ENCODE data around the gene UPF1. TPM values are rescaled to one million over a fixed set of nuclear protein-coding genes. Genes with fewer than 3 reads are reported as not detected.

The UPF1 gene
- total RNA-seq, 1 donor from 2014 or later: 76.5 TPM

- H3K4me1 Mint-ChIP-seq (ENCODE audit: unreplicated experiment): peaks cover 62% of the 10 kb centered on the region
- no peaks in the 10 kb centered on the region for H3K27me3 Mint-ChIP-seq
Observed at GRCh38 chr19:18847549-18848463, 16.0 kb downstream of the UPF1 start.

DNA sequence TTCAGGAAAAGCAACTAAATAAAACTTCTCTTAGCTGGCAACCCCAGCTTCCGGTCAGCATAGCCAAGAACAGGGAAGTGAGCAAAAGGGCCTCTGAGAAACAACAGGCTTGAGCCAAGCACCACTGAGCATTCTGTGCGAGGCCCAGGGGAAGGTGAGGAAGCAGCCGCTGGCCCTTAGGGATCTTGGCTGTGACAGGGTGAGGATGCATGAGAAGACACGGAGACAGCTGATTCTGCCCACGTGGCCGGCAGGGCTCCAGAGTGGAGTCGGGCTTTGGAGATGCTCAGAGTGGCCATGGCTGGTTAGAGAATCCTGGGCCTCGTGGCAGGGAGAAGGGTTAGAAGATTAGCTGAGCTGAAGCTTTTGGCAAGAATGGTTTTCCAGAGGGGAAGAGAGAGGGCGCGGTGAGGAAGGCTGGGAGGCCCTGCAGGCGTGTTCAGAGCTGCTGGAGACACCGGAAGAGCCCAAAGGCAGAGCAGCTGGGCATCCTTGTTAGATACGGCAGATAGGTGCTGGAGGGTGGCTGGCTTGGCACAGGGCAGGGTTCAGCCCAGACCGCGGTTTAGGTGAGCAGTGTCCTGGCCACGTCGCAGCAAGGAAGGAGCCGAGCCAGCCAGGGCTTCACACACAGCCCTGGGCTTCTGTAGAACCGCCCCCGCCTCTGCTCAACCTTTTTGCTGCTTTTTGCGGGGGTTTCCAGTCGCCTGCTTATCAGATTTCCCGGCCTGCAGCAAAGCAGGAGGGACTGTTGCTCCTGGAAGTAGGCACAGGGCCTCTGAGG lies 17.3 kb downstream of the UPF1 start:
- Mint-ChIP-seq H3K9me3 (no peaks in the 10 kb centered on the region), H3K36me3 (peaks cover 7% of the 10 kb centered on the region), H3K27me3 (no peaks in the 10 kb centered on the region), H3K4me3 (peak overlapping the region; percentile 65), H3K27ac (peak overlapping the region; percentile 71), H3K4me1 (ENCODE audit: unreplicated experiment) (peaks cover 55% of the 10 kb centered on the region)
- DNase-seq (ENCODE audit: extremely low spot score, unreplicated experiment): no peak
- no peak for TF ChIP-seq CTCF (conservative IDR thresholded peaks at IDR 0.05)

More at GRCh38 chr19:18847549-18848463, 16.0 kb downstream of the UPF1 start:
- no peaks in the 10 kb centered on the region for H3K9me3 Mint-ChIP-seq
- peak; percentile 12 for TF ChIP-seq CTCF (conservative IDR thresholded peaks at IDR 0.05)
- no peaks in the 10 kb centered on the region for H3K36me3 Mint-ChIP-seq
- H3K27ac Mint-ChIP-seq: peak overlapping the region; percentile 68
- DNase-seq (ENCODE audit: extremely low spot score, unreplicated experiment): no peak
- no peak overlapping the region for H3K4me3 Mint-ChIP-seq

DNA sequence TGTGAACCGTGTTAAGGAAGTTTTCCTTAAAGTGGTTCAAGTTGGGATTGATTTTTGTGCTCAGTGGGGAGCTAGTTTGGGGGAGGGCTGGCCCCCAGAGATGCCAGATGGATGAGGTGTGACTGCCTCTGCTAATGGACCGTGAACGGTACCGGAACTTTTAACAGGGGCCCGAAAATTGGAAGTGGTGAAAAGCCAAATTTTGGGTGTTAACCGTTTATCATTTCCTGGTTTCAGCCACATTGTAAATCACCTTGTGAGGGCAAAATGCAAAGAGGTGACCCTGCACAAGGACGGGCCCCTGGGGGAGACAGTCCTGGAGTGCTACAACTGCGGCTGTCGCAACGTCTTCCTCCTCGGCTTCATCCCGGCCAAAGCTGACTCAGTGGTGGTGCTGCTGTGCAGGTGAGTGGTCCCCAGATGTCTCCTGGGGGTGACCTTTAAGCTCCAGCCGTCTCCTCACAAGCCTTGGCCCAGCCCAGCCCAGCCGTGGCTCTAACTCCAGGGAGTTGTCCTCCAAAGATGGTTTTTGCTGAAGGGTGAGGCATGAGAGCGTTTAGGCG lies 18.2 kb downstream of the UPF1 start:
- Mint-ChIP-seq H3K27ac (peak overlapping the region; percentile 71), H3K9me3 (no peaks in the 10 kb centered on the region), H3K27me3 (no peaks in the 10 kb centered on the region), H3K4me3 (peak overlapping the region; percentile 65), H3K4me1 (ENCODE audit: unreplicated experiment) (peaks cover 55% of the 10 kb centered on the region), H3K36me3 (peaks cover 7% of the 10 kb centered on the region)
- no peak for DNase-seq (ENCODE audit: extremely low spot score, unreplicated experiment)
- TF ChIP-seq CTCF (conservative IDR thresholded peaks at IDR 0.05): no peak

- TF ChIP-seq CTCF (conservative IDR thresholded peaks at IDR 0.05): no peak
- Mint-ChIP-seq H3K27me3 (no peaks in the 10 kb centered on the region), H3K4me1 (ENCODE audit: unreplicated experiment) (peaks cover 50% of the 10 kb centered on the region), H3K4me3 (peak overlapping the region; percentile 49), H3K9me3 (no peaks in the 10 kb centered on the region), H3K36me3 (peaks cover 7% of the 10 kb centered on the region), H3K27ac (no peak overlapping the region)
- no peak for DNase-seq (ENCODE audit: extremely low spot score, unreplicated experiment)
Observed at GRCh38 chr19:18850471-18851375, 19.0 kb downstream of the UPF1 start.

Data from type B pancreatic cell (in vitro differentiated cells).